GM18508 (cell line): Measurements from ENCODE around the gene SRPK2.
"Not testable (repeated sequence)": the region's sequence is repeated elsewhere in the genome, so short reads cannot be mapped to it uniquely, and the experiment has no call there.

Source experiments
- ATAC-seq: cut with Tn5 transposase; IDR thresholded peaks from one replicate; pipeline ENCODE4 v1.9.1; 2021; ENCODE audit warnings: moderate number of reproducible peaks; ENCODE audit not compliant: insufficient read depth, unreplicated experiment

Gene SRPK2

GRCh38 chr7:105204520-105204919 lies 184.2 kb downstream of the SRPK2 start:
- no peak for ATAC-seq

- ATAC-seq, result no peak
These were observed 186.1 kb downstream of the SRPK2 start for GRCh38 chr7:105202616-105203015.

- ATAC-seq, result no peak
These were observed 189.3 kb downstream of the SRPK2 start for GRCh38 chr7:105199386-105199785.

GRCh38 chr7:105198223-105198622 lies 190.5 kb downstream of the SRPK2 start:
- no peak for ATAC-seq

- ATAC-seq, result no peak
These were observed 192.2 kb downstream of the SRPK2 start for GRCh38 chr7:105196473-105196872.

GRCh38 chr7:105195891-105196290 lies 192.8 kb downstream of the SRPK2 start:
- no peak for ATAC-seq

GRCh38 chr7:105194959-105195358 lies 193.8 kb downstream of the SRPK2 start:
- ATAC-seq, result not testable (repeated sequence)

- ATAC-seq, result no peak
These were observed 197.4 kb downstream of the SRPK2 start for GRCh38 chr7:105191331-105191730.

- no peak for ATAC-seq
These were observed 198.7 kb downstream of the SRPK2 start for GRCh38 chr7:105189859-105190492.

GRCh38 chr7:105188201-105188600 lies 200.5 kb downstream of the SRPK2 start:
- no peak for ATAC-seq

- no peak for ATAC-seq
These were observed 201.2 kb downstream of the SRPK2 start for GRCh38 chr7:105187302-105188169.

- ATAC-seq, result no peak
These were observed 203.3 kb downstream of the SRPK2 start for GRCh38 chr7:105185290-105186010.

- no peak for ATAC-seq
These were observed 208.7 kb downstream of the SRPK2 start for GRCh38 chr7:105180002-105180401.

- ATAC-seq, result no peak
These were observed 209.7 kb downstream of the SRPK2 start for GRCh38 chr7:105178928-105179541.

GRCh38 chr7:105178177-105178576 lies 210.5 kb downstream of the SRPK2 start:
- ATAC-seq, result no peak

GRCh38 chr7:105177026-105177425 lies 211.7 kb downstream of the SRPK2 start:
- no peak for ATAC-seq

GRCh38 chr7:105173586-105173985 lies 215.1 kb downstream of the SRPK2 start:
- ATAC-seq, result no peak

- ATAC-seq, result no peak
These were observed 224.0 kb downstream of the SRPK2 start for GRCh38 chr7:105164751-105165150.

- no peak for ATAC-seq
These were observed 225.0 kb downstream of the SRPK2 start for GRCh38 chr7:105163718-105164117.

GRCh38 chr7:105161366-105161765 lies 227.4 kb downstream of the SRPK2 start:
- ATAC-seq, result no peak

- no peak for ATAC-seq
These were observed 231.4 kb downstream of the SRPK2 start for GRCh38 chr7:105157278-105157677.
